Measurements from ENCODE around the gene CDK5RAP2.

Gene CDK5RAP2

DNA sequence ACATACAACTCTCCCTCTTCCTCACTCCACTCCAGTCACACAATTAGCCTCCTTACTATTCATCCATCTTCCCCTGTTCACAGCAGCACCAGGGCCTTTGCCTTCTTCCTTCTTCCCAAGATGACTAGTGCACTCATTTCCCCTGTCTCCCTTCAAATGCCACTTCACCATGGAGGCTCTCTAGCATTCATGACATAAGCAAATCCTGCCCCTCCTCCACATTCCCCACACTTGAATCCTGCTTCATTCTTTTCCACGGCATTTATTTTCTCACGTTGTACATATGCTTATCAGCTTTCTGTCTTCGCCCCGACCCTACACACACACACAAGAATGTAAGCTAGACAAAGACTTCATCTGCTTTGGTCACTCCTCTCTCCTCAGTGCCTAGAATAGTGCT lies 133.3 kb downstream of the CDK5RAP2 start:
- H3K9ac ChIP-seq (ENCODE audit: low read depth, low read length, poor library complexity, severe bottlenecking): no peak overlapping the region
- H4K20me1 ChIP-seq (ENCODE audit: insufficient read depth, low read length, poor library complexity, severe bottlenecking): no peaks in the 10 kb centered on the region
- H3F3A ChIP-seq (ENCODE audit: low read depth): no peaks in the 10 kb centered on the region
- H2AFZ ChIP-seq (ENCODE audit: low read length): no peak overlapping the region
- no peaks in the 10 kb centered on the region for H3K79me2 ChIP-seq (ENCODE audit: insufficient read depth, low read length)
- no peaks in the 10 kb centered on the region for H3K9me2 ChIP-seq (replicated peaks; ENCODE audit: low read depth, low read length)
- H3K36me3 ChIP-seq (ENCODE audit: insufficient read depth, low read length): peaks cover 80% of the 10 kb centered on the region; the same call in 1 of the 2 replicates
- no peak overlapping the region for H3K4me2 ChIP-seq (ENCODE audit: low read depth, low read length, poor library complexity, severe bottlenecking)
- no peak for TF ChIP-seq EZH2phosphoT487 (IDR thresholded peaks at IDR 0.05; ENCODE audit: borderline replicate concordance)
- TF ChIP-seq, protein P1, sequence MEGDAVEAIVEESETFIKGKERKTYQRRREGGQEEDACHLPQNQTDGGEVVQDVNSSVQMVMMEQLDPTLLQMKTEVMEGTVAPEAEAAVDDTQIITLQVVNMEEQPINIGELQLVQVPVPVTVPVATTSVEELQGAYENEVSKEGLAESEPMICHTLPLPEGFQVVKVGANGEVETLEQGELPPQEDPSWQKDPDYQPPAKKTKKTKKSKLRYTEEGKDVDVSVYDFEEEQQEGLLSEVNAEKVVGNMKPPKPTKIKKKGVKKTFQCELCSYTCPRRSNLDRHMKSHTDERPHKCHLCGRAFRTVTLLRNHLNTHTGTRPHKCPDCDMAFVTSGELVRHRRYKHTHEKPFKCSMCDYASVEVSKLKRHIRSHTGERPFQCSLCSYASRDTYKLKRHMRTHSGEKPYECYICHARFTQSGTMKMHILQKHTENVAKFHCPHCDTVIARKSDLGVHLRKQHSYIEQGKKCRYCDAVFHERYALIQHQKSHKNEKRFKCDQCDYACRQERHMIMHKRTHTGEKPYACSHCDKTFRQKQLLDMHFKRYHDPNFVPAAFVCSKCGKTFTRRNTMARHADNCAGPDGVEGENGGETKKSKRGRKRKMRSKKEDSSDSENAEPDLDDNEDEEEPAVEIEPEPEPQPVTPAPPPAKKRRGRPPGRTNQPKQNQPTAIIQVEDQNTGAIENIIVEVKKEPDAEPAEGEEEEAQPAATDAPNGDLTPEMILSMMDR (conservative IDR thresholded peaks at IDR 0.05; ENCODE audit: low read length): no peak
- H3K27me3 ChIP-seq (ENCODE audit: insufficient read depth, low read length, poor library complexity, severe bottlenecking): no peaks in the 10 kb centered on the region
- H3K4me1 ChIP-seq (ENCODE audit: insufficient read depth, low read length, poor library complexity, severe bottlenecking): peaks cover 5% of the 10 kb centered on the region
- no peaks in the 10 kb centered on the region for H3K9me3 ChIP-seq (ENCODE audit: insufficient read depth, low read depth, low read length)
- H3K4me3 ChIP-seq (ENCODE audit: low read length, poor library complexity, severe bottlenecking): no peak overlapping the region

DNA sequence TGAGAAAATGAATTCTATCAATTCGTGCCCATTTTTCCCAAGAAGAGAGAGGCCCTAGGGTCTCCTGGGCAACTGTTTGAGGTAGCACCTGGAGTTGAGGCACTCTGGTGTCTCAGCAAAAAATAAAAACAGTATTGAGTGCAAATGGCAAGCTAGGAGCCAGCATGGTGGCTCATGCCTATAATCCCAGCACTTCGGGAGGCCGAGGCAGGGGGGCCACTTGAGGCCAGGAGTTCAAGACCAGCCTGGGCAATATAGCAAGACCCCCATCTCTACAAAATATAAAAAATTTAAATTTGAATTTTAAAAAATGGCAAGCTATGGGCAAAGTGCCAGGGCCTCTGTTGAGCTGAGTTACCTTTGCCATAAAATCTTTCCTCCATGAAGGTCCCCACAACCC lies 136.0 kb downstream of the CDK5RAP2 start:
- H3K9me2 ChIP-seq (replicated peaks; ENCODE audit: low read depth, low read length): no peaks in the 10 kb centered on the region
- no peak overlapping the region for H3K9ac ChIP-seq (ENCODE audit: low read depth, low read length, poor library complexity, severe bottlenecking)
- H3K4me2 ChIP-seq (ENCODE audit: low read depth, low read length, poor library complexity, severe bottlenecking): no peak overlapping the region
- peaks cover 82% of the 10 kb centered on the region; the same call in 1 of the 2 replicates for H3K36me3 ChIP-seq (ENCODE audit: insufficient read depth, low read length)
- H3K4me1 ChIP-seq (ENCODE audit: insufficient read depth, low read length, poor library complexity, severe bottlenecking): peaks cover 5% of the 10 kb centered on the region
- no peaks in the 10 kb centered on the region for H3F3A ChIP-seq (ENCODE audit: low read depth)
- H3K4me3 ChIP-seq (ENCODE audit: low read length, poor library complexity, severe bottlenecking): no peak overlapping the region
- no peak overlapping the region for H2AFZ ChIP-seq (ENCODE audit: low read length)
- H3K79me2 ChIP-seq (ENCODE audit: insufficient read depth, low read length): no peaks in the 10 kb centered on the region
- TF ChIP-seq, protein P1 (conservative IDR thresholded peaks at IDR 0.05; ENCODE audit: low read length): no peak
- TF ChIP-seq EZH2phosphoT487 (IDR thresholded peaks at IDR 0.05; ENCODE audit: borderline replicate concordance): no peak
- no peaks in the 10 kb centered on the region for H3K9me3 ChIP-seq (ENCODE audit: insufficient read depth, low read depth, low read length)
- no peaks in the 10 kb centered on the region for H3K27me3 ChIP-seq (ENCODE audit: insufficient read depth, low read length, poor library complexity, severe bottlenecking)
- H4K20me1 ChIP-seq (ENCODE audit: insufficient read depth, low read length, poor library complexity, severe bottlenecking): no peaks in the 10 kb centered on the region

DNA sequence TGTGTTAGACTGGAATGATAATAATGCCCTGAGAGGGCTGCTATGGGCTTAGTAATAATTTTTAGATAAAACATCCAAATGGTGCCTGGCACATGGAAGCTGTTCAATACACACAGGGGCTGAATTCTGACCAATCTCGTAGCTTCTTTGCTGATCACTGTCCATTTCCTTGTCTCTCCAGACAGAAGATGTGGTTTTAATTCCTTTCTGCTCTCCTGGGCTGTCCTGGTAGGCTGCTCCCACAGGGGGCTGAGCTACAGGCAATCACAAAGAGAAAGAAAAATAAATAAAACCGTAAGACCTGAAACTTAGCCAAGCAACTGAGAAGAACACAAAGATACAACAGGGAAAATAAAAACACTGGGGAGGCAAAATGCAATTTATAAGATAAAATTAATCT lies 136.5 kb downstream of the CDK5RAP2 start:
- Histone ChIP-seq H4K20me1 (ENCODE audit: insufficient read depth, low read length, poor library complexity, severe bottlenecking) (no peaks in the 10 kb centered on the region), H3K4me1 (ENCODE audit: insufficient read depth, low read length, poor library complexity, severe bottlenecking) (peaks cover 7% of the 10 kb centered on the region), H3K27me3 (ENCODE audit: insufficient read depth, low read length, poor library complexity, severe bottlenecking) (no peaks in the 10 kb centered on the region), H3K4me3 (ENCODE audit: low read length, poor library complexity, severe bottlenecking) (no peak overlapping the region), H3K4me2 (ENCODE audit: low read depth, low read length, poor library complexity, severe bottlenecking) (no peak overlapping the region), H3K9ac (ENCODE audit: low read depth, low read length, poor library complexity, severe bottlenecking) (no peak overlapping the region), H2AFZ (ENCODE audit: low read length) (no peak overlapping the region), H3K79me2 (ENCODE audit: insufficient read depth, low read length) (no peaks in the 10 kb centered on the region), H3F3A (ENCODE audit: low read depth) (no peaks in the 10 kb centered on the region), H3K36me3 (ENCODE audit: insufficient read depth, low read length) (peaks cover 87% of the 10 kb centered on the region; the same call in 1 of the 2 replicates), H3K9me2 (replicated peaks; ENCODE audit: low read depth, low read length) (no peaks in the 10 kb centered on the region), H3K9me3 (ENCODE audit: insufficient read depth, low read depth, low read length) (no peaks in the 10 kb centered on the region)
- no peak for TF ChIP-seq EZH2phosphoT487 (IDR thresholded peaks at IDR 0.05; ENCODE audit: borderline replicate concordance)
- TF ChIP-seq, protein P1 (conservative IDR thresholded peaks at IDR 0.05; ENCODE audit: low read length): no peak
